HFFc6 (cell line): ENCODE data around the gene WAC. TPM values are rescaled to one million over a fixed set of nuclear protein-coding genes. Genes with fewer than 3 reads are reported as not detected.

Source experiments
- DNase-seq: peaks from one replicate; pipeline ENCODE4 v3.0.0-alpha.2; 2018
- H3K27ac Mint-ChIP-seq: 2 replicates; pipeline ENCODE4 v1.8.0; 2020; ENCODE audit warnings: mild to moderate bottlenecking, mixed read lengths
- H3K27me3 Mint-ChIP-seq: 2 replicates; pipeline ENCODE4 v1.8.0; 2021; ENCODE audit warnings: mild to moderate bottlenecking, moderate library complexity, mixed read lengths; ENCODE audit not compliant: insufficient read depth
- H3K36me3 Mint-ChIP-seq: 2 replicates; pipeline ENCODE4 v1.8.0; 2021; ENCODE audit warnings: low read depth, mixed read lengths
- H3K4me1 Mint-ChIP-seq: 2 replicates; pipeline ENCODE4 v1.8.0; 2020; ENCODE audit warnings: low read depth, mixed read lengths
- H3K4me3 Mint-ChIP-seq: 2 replicates; pipeline ENCODE4 v1.8.0; 2020; ENCODE audit warnings: mild to moderate bottlenecking, moderate library complexity, mixed read lengths
- H3K9me3 Mint-ChIP-seq: 2 replicates; pipeline ENCODE4 v1.8.0; 2020; ENCODE audit warnings: mild to moderate bottlenecking, mixed read lengths
- total RNA-seq, 6 experiments: library from RNA; stranded (reverse); fragmentation: NEBNext Ultra II Directional; extraction: Animal tissue kit (Norgen Biotek cat#: 25700); gene quantifications; 2 replicates in 1 of 6; 3 replicates in 5 of 6; pipeline ENCODE4 v1.2.3, GENCODE V29; 2021
- TF ChIP-seq, protein P1 (sequence below): fragments of 200-600 bp; sonication (generic); IDR thresholded peaks from 2 replicates; pipeline ENCODE4 v1.5.0; 2021; ENCODE audit warnings: antibody characterized with exemption, mild to moderate bottlenecking

Gene WAC
- total RNA-seq, 6 experiments from 2014 or later = 67.2 to 81.5 (median 74.3) TPM

DNA sequence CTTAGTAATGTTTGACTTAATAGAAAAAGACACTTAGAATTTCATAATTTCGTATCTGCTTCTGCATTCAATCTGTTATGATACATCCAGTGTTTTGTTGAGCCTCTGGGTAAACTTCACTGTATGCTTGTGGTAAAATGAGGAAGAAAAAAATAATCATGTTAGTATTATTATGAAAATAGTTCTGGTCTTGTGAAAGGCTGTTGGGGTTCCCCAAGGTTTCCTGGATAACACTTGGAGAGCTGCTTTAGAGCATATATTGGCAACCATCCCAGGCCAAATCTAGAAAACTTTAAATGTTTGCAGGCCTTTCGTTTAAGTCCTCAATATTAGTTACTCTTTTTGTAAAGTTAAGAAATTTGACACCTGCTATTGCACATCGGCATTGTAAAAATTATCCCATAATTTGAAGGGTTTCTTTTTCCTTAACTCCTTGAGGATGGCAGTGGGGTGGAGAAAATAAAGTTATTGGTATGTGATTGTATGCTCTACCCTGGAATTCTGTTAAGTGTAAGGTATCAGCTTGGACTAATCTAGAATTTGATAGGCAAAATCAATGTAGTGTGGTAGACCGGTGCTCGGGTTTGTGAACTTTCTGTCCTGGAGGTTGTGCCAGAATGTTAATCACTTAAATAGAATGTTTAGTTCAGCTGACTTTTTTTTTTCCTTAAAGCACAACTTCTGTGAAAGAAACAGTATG lies 54.5 kb downstream of the WAC start:
- H3K4me3 Mint-ChIP-seq = peak overlapping the region; percentile 14
- DNase-seq = no peak
- H3K27me3 Mint-ChIP-seq = no peaks in the 10 kb centered on the region
- H3K36me3 Mint-ChIP-seq = peaks cover 30% of the 10 kb centered on the region
- H3K4me1 Mint-ChIP-seq = peaks cover 53% of the 10 kb centered on the region
- H3K9me3 Mint-ChIP-seq = no peaks in the 10 kb centered on the region
- peak overlapping the region; percentile 63 for H3K27ac Mint-ChIP-seq
- TF ChIP-seq, protein P1, sequence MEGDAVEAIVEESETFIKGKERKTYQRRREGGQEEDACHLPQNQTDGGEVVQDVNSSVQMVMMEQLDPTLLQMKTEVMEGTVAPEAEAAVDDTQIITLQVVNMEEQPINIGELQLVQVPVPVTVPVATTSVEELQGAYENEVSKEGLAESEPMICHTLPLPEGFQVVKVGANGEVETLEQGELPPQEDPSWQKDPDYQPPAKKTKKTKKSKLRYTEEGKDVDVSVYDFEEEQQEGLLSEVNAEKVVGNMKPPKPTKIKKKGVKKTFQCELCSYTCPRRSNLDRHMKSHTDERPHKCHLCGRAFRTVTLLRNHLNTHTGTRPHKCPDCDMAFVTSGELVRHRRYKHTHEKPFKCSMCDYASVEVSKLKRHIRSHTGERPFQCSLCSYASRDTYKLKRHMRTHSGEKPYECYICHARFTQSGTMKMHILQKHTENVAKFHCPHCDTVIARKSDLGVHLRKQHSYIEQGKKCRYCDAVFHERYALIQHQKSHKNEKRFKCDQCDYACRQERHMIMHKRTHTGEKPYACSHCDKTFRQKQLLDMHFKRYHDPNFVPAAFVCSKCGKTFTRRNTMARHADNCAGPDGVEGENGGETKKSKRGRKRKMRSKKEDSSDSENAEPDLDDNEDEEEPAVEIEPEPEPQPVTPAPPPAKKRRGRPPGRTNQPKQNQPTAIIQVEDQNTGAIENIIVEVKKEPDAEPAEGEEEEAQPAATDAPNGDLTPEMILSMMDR = no peak

DNA sequence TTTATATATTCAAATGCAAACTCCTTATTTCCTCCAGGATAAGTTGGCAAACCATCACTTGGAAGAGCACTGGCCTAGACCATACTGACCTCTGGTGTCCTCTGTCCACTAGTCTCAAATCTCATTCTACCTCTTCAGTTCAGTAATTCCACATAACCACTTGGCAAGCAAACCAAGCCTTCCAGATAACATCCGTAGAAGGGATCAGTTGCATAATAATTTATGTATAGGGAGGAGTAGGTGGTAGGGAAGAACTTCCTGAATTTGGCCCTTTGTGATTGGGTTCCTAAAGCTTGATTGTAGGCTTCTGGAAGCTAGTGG lies 55.0 kb downstream of the WAC start:
- H3K4me3 Mint-ChIP-seq = peak overlapping the region; percentile 14; the same call in 1 of the 2 replicates
- DNase-seq = peak; percentile 34
- TF ChIP-seq, protein P1 = peak; percentile 43
- peak overlapping the region; percentile 63 for H3K27ac Mint-ChIP-seq
- peaks cover 33% of the 10 kb centered on the region for H3K36me3 Mint-ChIP-seq
- no peaks in the 10 kb centered on the region for H3K9me3 Mint-ChIP-seq
- peaks cover 55% of the 10 kb centered on the region for H3K4me1 Mint-ChIP-seq
- H3K27me3 Mint-ChIP-seq = no peaks in the 10 kb centered on the region

- Mint-ChIP-seq H3K36me3 (peaks cover 41% of the 10 kb centered on the region), H3K4me1 (peaks cover 63% of the 10 kb centered on the region), H3K9me3 (no peaks in the 10 kb centered on the region), H3K27ac (peak overlapping the region; percentile 80), H3K27me3 (no peaks in the 10 kb centered on the region), H3K4me3 (peak overlapping the region; percentile 72)
- peak; percentile 69 for DNase-seq
- TF ChIP-seq, protein P1 = no peak
Observed at GRCh38 chr10:28592953-28593352, 60.0 kb downstream of the WAC start.

DNA sequence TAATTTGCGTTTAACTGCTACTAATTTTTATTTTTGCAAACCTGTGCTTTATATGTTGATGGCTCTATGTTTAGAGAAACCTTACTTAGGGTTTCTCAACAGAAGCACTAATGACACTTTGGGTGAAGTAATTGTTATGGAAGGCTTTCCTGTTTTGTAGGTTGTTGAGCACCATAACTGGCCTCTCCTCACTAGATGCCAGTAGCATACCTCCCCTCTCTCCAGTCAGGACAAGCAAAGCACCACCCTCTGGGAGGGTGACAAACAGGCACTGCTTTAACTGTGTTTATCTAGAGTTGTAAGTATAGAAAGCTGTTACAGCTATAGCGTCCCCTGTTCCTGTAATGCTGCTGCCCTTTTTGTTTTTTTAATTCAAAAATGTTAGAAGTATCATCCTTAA lies 60.9 kb downstream of the WAC start:
- peak overlapping the region; percentile 21; the same call in 1 of the 2 replicates for H3K27ac Mint-ChIP-seq
- H3K36me3 Mint-ChIP-seq = peaks cover 41% of the 10 kb centered on the region
- DNase-seq = no peak
- H3K9me3 Mint-ChIP-seq = no peaks in the 10 kb centered on the region
- no peaks in the 10 kb centered on the region for H3K27me3 Mint-ChIP-seq
- TF ChIP-seq, protein P1 = no peak
- peaks cover 55% of the 10 kb centered on the region for H3K4me1 Mint-ChIP-seq
- no peak overlapping the region for H3K4me3 Mint-ChIP-seq

- Mint-ChIP-seq H3K27me3 (no peaks in the 10 kb centered on the region), H3K9me3 (no peaks in the 10 kb centered on the region), H3K36me3 (peaks cover 39% of the 10 kb centered on the region), H3K4me3 (no peak overlapping the region), H3K4me1 (peaks cover 54% of the 10 kb centered on the region), H3K27ac (0 out of 2 replicates have a peak overlapping the region, but pooled peaks have one; percentile 4)
- TF ChIP-seq, protein P1 = no peak
- DNase-seq = no peak
Observed at GRCh38 chr10:28594406-28594805, 61.5 kb downstream of the WAC start.
